B cell (primary cell): ENCODE results near the gene NFRKB. TPM values are rescaled to one million over a fixed set of nuclear protein-coding genes. Genes with fewer than 3 reads are reported as not detected.
"Not testable (repeated sequence)": the region's sequence is repeated elsewhere in the genome, so short reads cannot be mapped to it uniquely, and the experiment has no call there.

Experiments
- ATAC-seq: fragments of 200-7000 bp; cut with Tn5 transposase; one replicate; pipeline ENCODE4 v1.10.0; 2021; ENCODE audit warnings: low read depth, mild to moderate bottlenecking, moderate number of reproducible peaks, moderate library complexity
- CTCF ChIA-PET: fragments of 350-600 bp; sonication (Branson Sonifier 250); formaldehyde crosslinking; loops from one replicate; lab custom pipeline; 2021; ENCODE audit warnings: antibody characterized with exemption, inconsistent platforms; lab: Charles Lee
- POLR2A ChIA-PET: fragments of 350-600 bp; sonication (Branson Sonifier 250); formaldehyde crosslinking; loops from one replicate; lab custom pipeline; 2021; ENCODE audit warnings: antibody characterized with exemption; lab: Charles Lee
- DNase-seq: peaks from one replicate; pipeline ENCODE4 v3.0.0; 2013
- H2AFZ ChIP-seq: 2 replicates; pipeline ENCODE4 v1.6.1; 2012; ENCODE audit warnings: mild to moderate bottlenecking, low read depth, low read length; ENCODE audit not compliant: insufficient read depth, poor library complexity, severe bottlenecking
- H3K27ac ChIP-seq, 2 donors: 1 replicate in 1 of 2; 2 replicates in 1 of 2; pipeline ENCODE4 v1.5.1; 2012 to 2013; ENCODE audit warnings: low read length in 2 of 2, mild to moderate bottlenecking in 2 of 2, moderate library complexity in 1 of 2
- H3K27me3 ChIP-seq, 4 experiments: fragments of 200-600 bp in 1 of 4; sonication (generic) in 1 of 4; replicated peaks in 1 of 4; 1 replicate in 2 of 4; 2 replicates in 2 of 4; pipeline versions ENCODE4 v1.6.1 to v1.7.0; 2013 to 2016; ENCODE audit warnings: low read length in 3 of 4, mild to moderate bottlenecking in 2 of 4, mixed read lengths in 1 of 4, moderate library complexity in 1 of 4; ENCODE audit not compliant: insufficient read depth in 4 of 4, control insufficient read depth in 3 of 4; ENCODE audit errors: control extremely low read depth in 1 of 4
- H3K36me3 ChIP-seq, 2 experiments: replicated peaks in 1 of 2; 1 replicate in 1 of 2; 2 replicates in 1 of 2; pipeline versions ENCODE4 v1.6.1 to v1.7.1; 2013; ENCODE audit warnings: low read length in 1 of 2; ENCODE audit not compliant: insufficient read depth in 2 of 2, control insufficient read depth in 1 of 2; ENCODE audit errors: control extremely low read depth in 1 of 2, extremely low read depth in 1 of 2
- H3K4me1 ChIP-seq, 2 donors: fragments of 200-600 bp in 1 of 2; sonication (generic) in 1 of 2; 1 replicate in 1 of 2; 2 replicates in 1 of 2; pipeline versions ENCODE4 v1.5.1 to v1.6.1; 2013 to 2017; ENCODE audit warnings: low read length in 2 of 2; ENCODE audit not compliant: control insufficient read depth in 2 of 2, insufficient read depth in 2 of 2
- H3K4me2 ChIP-seq: replicated peaks from 2 replicates; pipeline ENCODE3; 2012; ENCODE audit warnings: mild to moderate bottlenecking, low read depth, low read length; ENCODE audit not compliant: poor library complexity, severe bottlenecking
- H3K4me3 ChIP-seq, 5 experiments: fragments of 200-600 bp in 1 of 5; sonication (generic) in 1 of 5; 1 replicate in 3 of 5; 2 replicates in 2 of 5; pipeline versions ENCODE4 v1.5.1 to v1.7.0; 2011 to 2016; ENCODE audit warnings: low read length in 4 of 5, mild to moderate bottlenecking in 4 of 5, low read depth in 2 of 5, control low read depth in 1 of 5, moderate library complexity in 1 of 5; ENCODE audit not compliant: insufficient read depth in 1 of 5; ENCODE audit errors: control extremely low read depth in 1 of 5, extremely low read depth in 1 of 5
- H3K79me2 ChIP-seq: fragments of 200-600 bp; sonication (generic); one replicate; pipeline ENCODE4 v1.6.0; 2016; ENCODE audit warnings: low read length; ENCODE audit not compliant: control insufficient read depth, insufficient read depth
- H3K9ac ChIP-seq: fragments of 200-600 bp; sonication (generic); 2 replicates; pipeline ENCODE4 v1.6.1; 2017; ENCODE audit warnings: mild to moderate bottlenecking, low read length, moderate library complexity
- H3K9me3 ChIP-seq, 3 donors: one replicate each; pipeline versions ENCODE4 v1.6.1 to v1.7.1; 2013; ENCODE audit warnings: low read length in 2 of 3; ENCODE audit not compliant: control insufficient read depth in 2 of 3, insufficient read depth in 1 of 3; ENCODE audit errors: control extremely low read depth in 1 of 3
- H4K20me1 ChIP-seq: 2 replicates; pipeline ENCODE4 v1.6.0; 2012; ENCODE audit warnings: mild to moderate bottlenecking, low read length; ENCODE audit not compliant: insufficient read depth, control insufficient read depth, poor library complexity, severe bottlenecking
- H3K27ac Mint-ChIP-seq: one replicate; pipeline ENCODE4 v1.8.0; 2021; ENCODE audit warnings: mixed read lengths
- H3K27me3 Mint-ChIP-seq: one replicate; pipeline ENCODE4 v1.8.0; 2021; ENCODE audit warnings: mixed read lengths
- H3K4me1 Mint-ChIP-seq: one replicate; pipeline ENCODE4 v1.8.0; 2021; ENCODE audit warnings: mixed read lengths
- H3K4me3 Mint-ChIP-seq: one replicate; pipeline ENCODE4 v1.8.0; 2021; ENCODE audit warnings: mixed read lengths
- H3K9me3 Mint-ChIP-seq: one replicate; pipeline ENCODE4 v1.8.0; 2022; ENCODE audit warnings: mixed read lengths; ENCODE audit not compliant: insufficient read depth
- EZH2 ChIP-seq: IDR thresholded peaks from 2 replicates; pipeline ENCODE4 v1.6.1; 2012; ENCODE audit warnings: borderline replicate concordance, low read depth, mild to moderate bottlenecking, moderate library complexity, low read length; ENCODE audit not compliant: insufficient read depth, poor library complexity, severe bottlenecking
- WGBS: methylation state at CpG from one replicate; pipeline ENCODE4 v1.1.5; 2013; ENCODE audit warnings: missing lambda C conversion rate; ENCODE audit not compliant: insufficient coverage; 5-methylcytosine and 5-hydroxymethylcytosine counted together
- intact Hi-C: fragments of 100-400 bp; cut with micrococcal nuclease; formaldehyde crosslinking; loops from one replicate; pipeline ENCODE4 v1.10.0; 2022
- polyA plus RNA-seq: library from polyadenylated mRNA; depleted of rRNA; stranded (reverse); fragments of >200 nt; gene quantifications from 2 replicates; pipeline ENCODE4 v1.2.3, GENCODE V29; 2012
- total RNA-seq, 2 donors: library from RNA; stranded (reverse); fragments of 120-200 nt in 1 of 2; gene quantifications; 1 replicate in 1 of 2; 2 replicates in 1 of 2; pipeline versions ENCODE4 v1.2.3 to v1.2.4, GENCODE V29; 2013 to 2022
- TF ChIP-seq, protein P1 (sequence below): fragments of 200-600 bp; IDR thresholded peaks from one replicate; pipeline ENCODE4 v1.8.0; 2022; ENCODE audit warnings: antibody characterized with exemption, mild to moderate bottlenecking

Gene NFRKB
- total and polyA plus RNA-seq, 2 donors (not counting 1 experiment from before 2014, with no cell fraction given): 28.2 to 36.9 TPM

DNA sequence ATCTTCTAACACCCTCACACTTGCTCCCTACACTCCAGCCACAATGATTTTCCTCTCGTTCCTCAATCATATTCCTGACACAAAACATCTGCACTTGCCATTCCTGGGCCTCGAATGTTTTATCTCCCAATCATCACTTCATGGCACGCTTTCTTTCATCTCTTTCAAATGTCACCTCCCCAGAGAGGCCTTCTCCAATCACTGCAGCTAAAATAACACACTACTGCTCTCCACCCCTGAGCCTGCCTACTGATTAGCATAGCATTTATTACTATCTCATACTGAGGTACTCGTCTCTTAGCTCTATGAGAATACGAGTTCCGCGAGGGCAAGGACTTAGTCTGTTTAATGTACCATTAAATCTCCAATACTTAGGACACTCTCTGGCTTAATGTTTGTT lies 23.5 kb downstream of the NFRKB start:
- intact Hi-C loops: no loop called here
- no peak overlapping the region for H3K27ac ChIP-seq
- H3K79me2 ChIP-seq: no peaks in the 10 kb centered on the region
- H3K27ac Mint-ChIP-seq: no peak overlapping the region
- WGBS: 98% methylated on average over 3 of the region's 7 CpGs
- peaks cover 3 to 87% of the 10 kb centered on the region in 2 experiments for H3K36me3 ChIP-seq
- DNase-seq: no peak
- no peaks in the 10 kb centered on the region for H3K27me3 ChIP-seq
- no peaks in the 10 kb centered on the region for H3K27me3 Mint-ChIP-seq
- H3K4me3 Mint-ChIP-seq: no peak overlapping the region
- no peaks in the 10 kb centered on the region for H3K4me1 Mint-ChIP-seq
- no peaks in the 10 kb centered on the region for H3K4me1 ChIP-seq
- ChIA-PET CTCF (interaction anchor here (0.9 kb wide), 1 partner anchor 260 kb away, joined by 3 read pairs; no protein-coding TSS in a partner anchor), POLR2A (no interaction called here)
- no peaks in the 10 kb centered on the region for H3K9me3 Mint-ChIP-seq
- no peak overlapping the region for H3K9ac ChIP-seq
- no peak for ATAC-seq
- H4K20me1 ChIP-seq: no peaks in the 10 kb centered on the region
- H3K9me3 ChIP-seq: no peaks in the 10 kb centered on the region
- no peak overlapping the region for H3K4me3 ChIP-seq
- no peak for TF ChIP-seq EZH2
- TF ChIP-seq, protein P1, sequence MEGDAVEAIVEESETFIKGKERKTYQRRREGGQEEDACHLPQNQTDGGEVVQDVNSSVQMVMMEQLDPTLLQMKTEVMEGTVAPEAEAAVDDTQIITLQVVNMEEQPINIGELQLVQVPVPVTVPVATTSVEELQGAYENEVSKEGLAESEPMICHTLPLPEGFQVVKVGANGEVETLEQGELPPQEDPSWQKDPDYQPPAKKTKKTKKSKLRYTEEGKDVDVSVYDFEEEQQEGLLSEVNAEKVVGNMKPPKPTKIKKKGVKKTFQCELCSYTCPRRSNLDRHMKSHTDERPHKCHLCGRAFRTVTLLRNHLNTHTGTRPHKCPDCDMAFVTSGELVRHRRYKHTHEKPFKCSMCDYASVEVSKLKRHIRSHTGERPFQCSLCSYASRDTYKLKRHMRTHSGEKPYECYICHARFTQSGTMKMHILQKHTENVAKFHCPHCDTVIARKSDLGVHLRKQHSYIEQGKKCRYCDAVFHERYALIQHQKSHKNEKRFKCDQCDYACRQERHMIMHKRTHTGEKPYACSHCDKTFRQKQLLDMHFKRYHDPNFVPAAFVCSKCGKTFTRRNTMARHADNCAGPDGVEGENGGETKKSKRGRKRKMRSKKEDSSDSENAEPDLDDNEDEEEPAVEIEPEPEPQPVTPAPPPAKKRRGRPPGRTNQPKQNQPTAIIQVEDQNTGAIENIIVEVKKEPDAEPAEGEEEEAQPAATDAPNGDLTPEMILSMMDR: no peak
- H2AFZ ChIP-seq: no peak overlapping the region
- no peak overlapping the region for H3K4me2 ChIP-seq

DNA sequence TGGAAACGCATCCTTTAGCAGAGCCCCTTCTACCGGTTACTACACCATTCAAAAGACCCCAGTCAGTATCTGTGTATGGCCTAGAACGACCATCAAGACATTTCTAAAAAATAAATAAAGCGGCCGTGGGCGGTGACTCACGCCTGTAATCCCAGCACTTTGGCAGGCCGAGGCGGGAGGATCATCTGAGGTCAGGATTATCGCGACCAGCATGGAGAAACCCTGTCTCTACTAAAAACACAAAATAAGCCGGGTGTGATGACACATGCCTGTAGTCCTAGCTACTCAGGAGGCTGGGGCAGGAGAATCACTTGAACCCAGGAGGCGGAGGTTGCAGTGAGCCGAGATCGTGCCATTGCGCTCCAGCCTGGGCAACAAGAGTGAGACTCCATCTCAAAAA lies 26.8 kb downstream of the NFRKB start:
- CTCF ChIA-PET, H3K9me3 Mint-ChIP-seq: not testable (repeated sequence)
- 92% methylated on average over 7 of the region's 16 CpGs for WGBS

More for the DNA sequence above, 26.8 kb downstream of the NFRKB start:
- H3K4me1 ChIP-seq, H4K20me1 ChIP-seq, DNase-seq, POLR2A ChIA-PET, H3K4me1 Mint-ChIP-seq, H3K79me2 ChIP-seq, H3K27me3 ChIP-seq, H3K27ac ChIP-seq, intact Hi-C loops, H3K4me2 ChIP-seq, H3K4me3 ChIP-seq, H3K27me3 Mint-ChIP-seq, ATAC-seq, H2AFZ ChIP-seq, H3K27ac Mint-ChIP-seq, H3K4me3 Mint-ChIP-seq, H3K9me3 ChIP-seq, H3K9ac ChIP-seq: not testable (repeated sequence)
- H3K36me3 ChIP-seq: peaks cover 2 to 87% of the 10 kb centered on the region in 2 experiments
